GM12891 (cell line): ENCODE data around the gene CUTA.

Experiments
- PAX5 ChIP-seq: IDR thresholded peaks from 2 replicates; pipeline ENCODE4 v1.6.1; 2011; ENCODE audit warnings: low read length, moderate library complexity, mild to moderate bottlenecking; ENCODE audit not compliant: insufficient read depth, severe bottlenecking
- POLR2A ChIP-seq: IDR thresholded peaks from 2 replicates; pipeline ENCODE4 v1.6.1; 2011; ENCODE audit warnings: low read depth, low read length, control low read depth
- POLR2AphosphoS5 ChIP-seq: IDR thresholded peaks from 2 replicates; pipeline ENCODE4 v1.6.1; 2011; ENCODE audit warnings: low read depth, low read length, control low read depth
- TAF1 ChIP-seq: IDR thresholded peaks from 2 replicates; pipeline ENCODE4 v1.6.1; 2011; ENCODE audit warnings: low read depth, low read length, control low read depth

- TF ChIP-seq POLR2AphosphoS5: no peak
- TF ChIP-seq POLR2A: no peak
- no peak for TF ChIP-seq TAF1
- TF ChIP-seq PAX5: no peak
Observed at GRCh38 chr6:33445119-33445603, 27.3 kb upstream of the CUTA start.
